Middle frontal gyrus (tissue), 1 donor: ENCODE data around the gene NACA2.
"Not testable (repeated sequence)": the region's sequence is repeated elsewhere in the genome, so short reads cannot be mapped to it uniquely, and the experiment has no call there.

Experiments used
- DNase-seq: peaks from one replicate; pipeline ENCODE4 v3.0.0-alpha.2; 2015; ENCODE audit warnings: low spot score; ENCODE audit errors: extremely low spot score

NACA2 gene

GRCh38 chr17:61599608-61600007 is 8.6 kb upstream of the NACA2 start:
- no peak for DNase-seq

GRCh38 chr17:61598014-61598413 is 7.0 kb upstream of the NACA2 start:
- no peak for DNase-seq

DNA sequence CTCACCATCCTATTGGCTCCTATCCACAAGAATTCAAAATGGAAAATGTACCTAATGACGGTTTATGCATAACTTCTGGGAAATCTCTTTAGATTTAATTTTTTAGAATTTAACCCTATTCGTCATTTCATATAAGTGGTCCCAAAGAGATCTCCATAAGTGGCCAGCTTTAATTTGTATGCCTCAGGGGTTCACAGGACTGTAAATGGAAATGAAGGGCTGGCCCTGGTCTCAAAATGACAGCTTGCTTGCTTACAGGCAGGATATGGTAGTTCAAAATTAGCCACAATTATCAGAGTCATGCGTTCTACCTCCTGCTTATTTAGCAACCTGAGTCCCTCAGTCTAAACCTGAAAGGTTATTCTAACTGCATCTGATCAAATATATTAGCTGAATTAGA is 6.6 kb upstream of the NACA2 start:
- no peak for DNase-seq

DNA sequence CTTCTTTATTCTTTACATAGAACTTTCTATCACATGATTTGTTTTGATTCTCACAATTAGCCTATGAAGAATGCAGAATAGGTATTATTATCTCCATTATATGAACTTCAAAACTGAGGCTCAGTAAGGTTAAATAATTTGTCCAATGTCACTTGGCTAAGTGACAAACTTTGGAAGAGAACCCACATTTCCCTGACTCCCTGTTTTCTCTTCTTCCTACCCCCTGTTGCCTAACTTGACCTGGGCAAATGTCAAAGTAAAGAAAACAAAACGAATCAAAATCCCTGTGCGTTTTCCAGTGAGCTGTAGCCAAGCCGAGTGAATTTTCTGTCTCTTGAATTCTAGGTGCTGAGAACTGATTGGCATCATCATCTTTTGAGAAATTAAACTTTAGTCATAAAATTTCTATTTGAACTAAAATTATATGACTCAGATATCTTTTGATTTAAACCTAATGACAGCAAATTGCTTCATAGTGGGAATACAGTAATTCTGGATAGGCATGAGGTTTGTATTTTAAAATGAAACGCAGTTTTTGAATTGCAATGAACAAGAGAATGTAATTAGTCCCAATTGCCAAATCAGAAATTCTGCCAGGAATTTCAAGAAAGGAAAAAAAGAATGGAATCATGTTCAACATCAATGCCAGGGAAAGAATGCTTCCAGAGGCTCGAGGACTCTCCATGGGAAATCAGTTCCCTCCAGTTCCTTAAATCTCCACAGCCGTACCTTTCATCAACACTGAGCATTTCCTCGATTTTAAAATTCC is 4.6 kb upstream of the NACA2 start:
- DNase-seq, result no peak

GRCh38 chr17:61594294-61594825 is 3.3 kb upstream of the NACA2 start:
- no peak for DNase-seq

DNA sequence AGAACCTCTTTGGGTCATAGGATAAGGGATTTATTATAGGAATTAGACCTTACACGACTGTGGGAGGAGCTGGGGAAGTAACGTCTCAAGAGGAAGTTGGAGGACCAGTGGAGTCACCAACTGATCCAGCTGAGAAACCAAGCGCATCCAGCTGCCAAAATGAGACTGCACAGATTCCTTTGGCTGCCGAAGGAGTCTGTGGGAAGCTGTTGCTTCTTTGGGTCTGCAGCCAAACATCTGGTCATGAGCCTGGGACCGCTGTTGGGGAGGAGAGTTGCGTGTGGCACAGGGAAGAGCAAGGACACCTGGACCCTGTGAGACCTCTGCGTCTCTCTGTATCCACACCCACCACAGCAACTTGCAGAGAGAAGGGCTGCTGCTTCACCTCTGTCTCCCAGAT is 2.4 kb upstream of the NACA2 start:
- no peak for DNase-seq

GRCh38 chr17:61591930-61592329 is 911 bp upstream of the NACA2 start:
- DNase-seq, result no peak

- DNase-seq, result no peak
Measured at GRCh38 chr17:61589990-61590389, 1.0 kb downstream of the NACA2 start.

DNA sequence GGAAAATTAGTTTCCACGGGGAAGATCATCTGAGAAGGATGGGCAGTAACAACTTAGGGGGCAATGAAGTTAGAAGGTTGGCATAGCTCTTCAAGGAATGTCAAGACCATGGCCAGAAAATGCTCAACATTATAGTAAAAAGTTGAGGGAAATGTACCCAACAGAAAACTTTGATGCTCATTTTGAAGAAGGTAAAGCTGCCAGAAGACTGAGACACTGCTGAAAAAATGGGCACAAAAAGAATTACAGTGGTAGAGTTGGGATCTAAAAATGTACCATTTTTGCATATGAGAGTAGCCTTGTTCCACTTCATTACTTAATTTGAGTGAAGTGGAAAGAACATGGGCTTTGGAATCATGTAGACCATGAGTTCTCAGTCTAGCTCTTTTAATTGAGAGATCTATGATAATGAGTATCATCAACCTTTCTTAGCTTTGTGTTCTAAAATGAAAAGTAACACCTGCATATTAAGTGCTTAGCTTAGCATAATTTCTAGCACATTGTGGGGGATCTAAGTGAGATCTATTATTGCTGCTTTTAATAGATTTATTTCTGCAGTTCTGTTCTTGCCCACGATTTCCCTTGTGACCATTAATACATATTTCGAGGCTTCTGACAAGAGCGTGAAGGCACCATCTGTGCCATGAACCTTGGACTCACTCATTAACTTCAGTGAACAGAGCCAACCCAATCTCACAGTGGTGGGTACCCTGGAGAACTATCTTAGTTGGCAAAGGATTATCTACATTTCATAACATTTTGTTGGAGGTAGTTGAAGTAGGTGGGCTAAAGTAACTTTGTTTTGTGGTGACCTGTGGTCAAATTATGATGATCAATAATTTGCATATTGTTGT is 3.0 kb downstream of the NACA2 start:
- no peak for DNase-seq

GRCh38 chr17:61587242-61587641 is 3.8 kb downstream of the NACA2 start:
- DNase-seq, result no peak

DNA sequence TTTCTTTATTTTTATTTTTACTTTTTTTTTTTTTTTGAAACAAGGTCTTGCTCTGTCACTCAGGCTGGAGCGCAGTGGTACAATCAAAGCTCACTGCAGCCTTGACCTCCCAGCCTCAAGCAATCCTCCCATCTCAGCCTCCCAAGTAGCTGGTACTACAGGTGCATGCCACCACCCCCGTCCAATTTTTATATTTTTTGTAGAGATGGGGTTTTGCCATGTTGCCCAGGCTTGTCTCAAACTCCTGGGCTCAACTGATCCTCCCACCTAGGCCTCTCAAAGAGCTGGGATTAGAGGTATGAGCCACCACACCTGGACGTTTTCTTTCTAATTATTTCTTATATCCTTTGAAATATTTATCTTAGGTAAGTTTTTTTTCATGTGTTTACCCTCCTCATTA is 4.4 kb downstream of the NACA2 start:
- DNase-seq, result not testable (repeated sequence)

DNA sequence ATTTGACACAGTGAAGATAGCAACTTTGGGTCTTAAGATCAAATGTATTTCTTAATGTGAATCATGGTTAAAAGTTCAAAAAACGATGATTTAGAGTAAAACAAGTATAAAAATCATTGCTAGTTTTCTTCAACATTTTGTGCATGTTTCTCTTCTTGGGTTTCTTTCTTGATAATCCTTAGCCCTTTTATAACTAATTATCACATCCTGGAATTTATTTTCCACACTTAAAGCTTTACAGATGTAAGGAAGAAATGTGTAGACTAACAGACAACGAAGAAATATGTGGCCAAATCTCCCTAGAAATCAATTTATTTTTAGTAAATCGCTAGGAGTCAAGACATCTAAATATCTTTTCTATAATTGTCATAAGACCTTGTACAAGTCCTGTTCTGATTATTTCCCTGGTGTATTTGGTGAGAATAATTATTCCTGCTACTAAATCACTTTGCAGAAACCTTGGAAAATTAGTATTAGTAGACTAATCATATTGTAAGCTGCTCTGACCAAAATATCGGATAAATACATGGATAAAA is 4.9 kb downstream of the NACA2 start:
- no peak for DNase-seq

GRCh38 chr17:61584866-61585265 is 6.2 kb downstream of the NACA2 start:
- DNase-seq, result no peak

- DNase-seq, result no peak
Measured at GRCh38 chr17:61584266-61584665, 6.8 kb downstream of the NACA2 start.

DNA sequence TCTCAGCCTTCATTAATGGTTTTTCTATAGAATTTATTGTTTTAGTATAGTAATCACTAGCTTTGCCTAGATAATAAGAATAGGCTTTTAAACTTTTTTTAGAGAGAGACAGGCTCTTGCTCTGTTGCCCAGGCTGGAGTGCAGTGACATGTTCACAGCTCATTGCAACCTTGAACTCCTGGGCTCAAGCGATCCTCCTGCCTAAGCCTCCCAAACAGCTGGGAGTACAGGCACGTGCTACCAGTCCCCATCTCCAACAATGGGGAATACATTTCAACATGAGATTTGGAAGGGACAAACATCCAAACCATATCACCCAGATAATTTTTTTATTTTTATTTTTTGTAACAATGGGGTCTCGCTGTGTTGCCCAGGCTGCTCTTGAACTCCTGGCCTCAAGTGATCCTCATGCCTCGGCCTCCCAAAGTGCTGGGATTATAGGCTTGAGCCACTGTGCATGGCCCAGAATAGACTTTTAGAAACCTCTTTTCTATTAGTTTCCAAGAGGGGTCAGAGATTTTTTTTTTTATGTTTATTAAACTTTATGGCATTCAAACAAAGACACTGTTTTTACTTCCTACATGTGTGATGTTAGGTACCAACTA is 7.3 kb downstream of the NACA2 start:
- no peak for DNase-seq

GRCh38 chr17:61583242-61583641 is 7.8 kb downstream of the NACA2 start:
- DNase-seq, result no peak

DNA sequence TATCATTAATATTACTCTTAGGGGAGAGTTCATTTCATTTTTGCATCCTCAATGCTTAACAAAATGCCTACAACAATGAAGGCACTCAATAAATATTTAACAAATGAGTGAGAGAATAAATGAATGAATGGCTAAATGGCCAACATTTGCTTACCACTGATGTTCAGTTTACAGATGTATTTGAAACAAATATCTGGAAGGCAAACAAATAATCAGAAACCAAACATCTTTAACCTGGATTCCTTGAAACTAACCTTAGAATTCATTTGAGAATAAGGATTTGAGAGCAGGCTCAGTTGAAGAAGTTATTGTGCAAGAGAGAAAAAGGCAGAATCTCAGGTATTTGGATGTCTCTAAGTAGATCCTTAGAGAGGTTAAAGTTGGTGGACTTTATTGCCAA is 8.4 kb downstream of the NACA2 start:
- no peak for DNase-seq

- DNase-seq, result no peak
Measured at GRCh38 chr17:61581611-61582349, 9.2 kb downstream of the NACA2 start.

DNA sequence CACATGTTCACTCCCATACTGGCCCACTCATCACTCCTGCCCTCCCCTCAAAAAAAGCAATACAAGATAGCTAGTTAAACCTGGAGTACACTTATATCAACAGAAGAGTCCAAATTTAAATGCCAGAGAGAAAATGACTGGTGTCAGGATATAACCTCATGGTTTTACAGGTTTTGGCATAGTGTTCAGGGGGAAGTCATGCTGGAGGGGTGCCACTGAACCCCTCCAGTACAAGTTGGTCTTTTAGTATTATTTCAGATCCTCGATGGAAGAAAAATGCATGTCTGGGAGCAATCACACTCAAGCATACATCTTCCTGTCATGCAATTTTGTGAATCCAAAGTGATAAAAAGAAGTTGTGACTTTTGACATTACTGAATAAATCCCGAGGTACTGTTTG is 10.5 kb downstream of the NACA2 start:
- DNase-seq, result no peak

- DNase-seq, result no peak
Measured at GRCh38 chr17:61579961-61580360, 11.1 kb downstream of the NACA2 start.

GRCh38 chr17:61579347-61579746 is 11.7 kb downstream of the NACA2 start:
- no peak for DNase-seq
